H1 (cell line): ENCODE measurements around the gene PPP1R2B.

ENCODE experiments used
- CTCF ChIP-seq, 3 experiments: IDR thresholded peaks; 1 replicate in 2 of 3; 2 replicates in 1 of 3; pipeline versions ENCODE4 v1.5.1 to v1.6.1; 2011; ENCODE audit warnings: low read length in 3 of 3, mild to moderate bottlenecking in 3 of 3, inconsistent platforms in 2 of 3, low read depth in 1 of 3, moderate library complexity in 1 of 3; ENCODE audit not compliant: insufficient read depth in 1 of 3; ENCODE audit errors: control extremely low read depth in 1 of 3
- POLR2A ChIP-seq, 2 experiments: IDR thresholded peaks; 1 replicate in 1 of 2; 2 replicates in 1 of 2; pipeline ENCODE4 v1.6.1; 2011; ENCODE audit warnings: low read depth in 2 of 2, low read length in 2 of 2, mild to moderate bottlenecking in 2 of 2; ENCODE audit errors: control extremely low read depth in 1 of 2

DNA sequence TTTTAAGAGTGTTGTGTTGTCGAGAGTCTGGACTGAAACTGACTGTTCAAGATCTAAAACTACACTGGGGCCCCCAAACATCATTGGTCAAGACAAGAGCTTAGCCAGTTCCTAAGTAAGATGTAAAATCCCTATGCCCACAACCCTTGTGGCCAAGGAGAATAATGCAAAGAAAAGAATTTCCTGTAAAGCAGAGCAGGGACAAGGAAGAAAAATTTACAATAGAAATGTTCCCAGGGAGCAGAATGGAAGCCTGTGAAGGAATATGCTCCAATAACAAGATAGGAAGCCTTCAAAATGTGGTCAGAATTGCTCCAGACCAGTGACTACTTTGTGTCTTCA, 20.4 kb downstream of the PPP1R2B start:
- no peak for TF ChIP-seq POLR2A (IDR thresholded peaks at IDR 0.05; ENCODE audit: control extremely low read depth in 1 of 2, low read depth in 2 of 2, low read length in 2 of 2)
- TF ChIP-seq CTCF (IDR thresholded peaks at IDR 0.05; ENCODE audit: control extremely low read depth in 1 of 3, insufficient read depth in 1 of 3, low read depth in 1 of 3, low read length in 3 of 3): peak in 2 of 3 experiments; percentile 5 to 36; a peak in 1 of 4 replicates
